DOHH2 (cell line): ENCODE data around the gene PTPRH.
"Not testable (repeated sequence)": the region's sequence is repeated elsewhere in the genome, so short reads cannot be mapped to it uniquely, and the experiment has no call there.

Experiments
- H3F3A ChIP-seq: fragments of 200-600 bp; sonication (generic), shearing (Covaris generic); 2 replicates; pipeline ENCODE4 v1.6.0; 2016; ENCODE audit warnings: antibody characterized with exemption, mild to moderate bottlenecking; ENCODE audit not compliant: control insufficient read depth, insufficient read depth
- H3K27ac ChIP-seq: fragments of 200-600 bp; sonication (generic); 2 replicates; pipeline ENCODE4 v1.5.1; 2014; ENCODE audit warnings: low read depth, mild to moderate bottlenecking, low read length, moderate library complexity
- H3K27me3 ChIP-seq: fragments of 200-600 bp; sonication (generic); 2 replicates; pipeline ENCODE4 v1.6.1; 2014; ENCODE audit warnings: mild to moderate bottlenecking, low read length, mixed read lengths; ENCODE audit not compliant: control insufficient read depth
- H3K36me3 ChIP-seq: fragments of 200-600 bp; sonication (generic); 2 replicates; pipeline ENCODE4 v1.6.1; 2014; ENCODE audit warnings: mild to moderate bottlenecking, low read length, moderate library complexity, mixed read lengths; ENCODE audit not compliant: control insufficient read depth
- H3K4me1 ChIP-seq: fragments of 200-600 bp; sonication (generic); 2 replicates; pipeline ENCODE4 v1.6.1; 2014; ENCODE audit warnings: mild to moderate bottlenecking, low read length, mixed read lengths; ENCODE audit not compliant: control insufficient read depth
- H3K4me2 ChIP-seq: fragments of 200-600 bp; sonication (generic); 2 replicates; pipeline ENCODE4 v1.6.0; 2014; ENCODE audit warnings: mild to moderate bottlenecking, low read length, moderate library complexity
- H3K4me3 ChIP-seq: fragments of 200-600 bp; sonication (generic); 2 replicates; pipeline ENCODE4 v1.5.1; 2014; ENCODE audit warnings: mild to moderate bottlenecking, low read length, mixed read lengths
- H3K79me2 ChIP-seq: fragments of 200-600 bp; sonication (generic); 2 replicates; pipeline ENCODE4 v1.6.1; 2014; ENCODE audit warnings: mild to moderate bottlenecking, low read length, mixed read lengths; ENCODE audit not compliant: control insufficient read depth
- H3K9me2 ChIP-seq: fragments of 200-600 bp; sonication (generic); replicated peaks from 2 replicates; pipeline ENCODE4 v1.6.1; 2014; ENCODE audit warnings: mild to moderate bottlenecking, low read length, mixed read lengths; ENCODE audit not compliant: control insufficient read depth
- H3K9me3 ChIP-seq: fragments of 200-600 bp; sonication (generic); 2 replicates; pipeline ENCODE4 v1.6.1; 2014; ENCODE audit warnings: antibody characterized with exemption, low read length, mixed read lengths; ENCODE audit not compliant: control insufficient read depth, insufficient read depth
- H4K20me1 ChIP-seq: fragments of 200-600 bp; sonication (generic); 2 replicates; pipeline ENCODE4 v1.6.0; 2014; ENCODE audit warnings: low read depth, mild to moderate bottlenecking, antibody characterized with exemption, low read length, moderate library complexity; ENCODE audit not compliant: control insufficient read depth, insufficient read depth
- CTCF ChIP-seq: fragments of 200-600 bp; sonication (generic); IDR thresholded peaks from one replicate; pipeline ENCODE4 v1.5.1; 2014; ENCODE audit warnings: antibody characterized with exemption, mild to moderate bottlenecking, low read depth, low read length; ENCODE audit not compliant: poor library complexity, severe bottlenecking
- EZH2phosphoT487 ChIP-seq: fragments of 200-600 bp; sonication (generic); IDR thresholded peaks from 2 replicates; pipeline ENCODE4 v1.6.1; 2017; ENCODE audit warnings: borderline replicate concordance, mild to moderate bottlenecking, antibody characterized with exemption, low read length, moderate library complexity, mixed read lengths

The PTPRH gene

GRCh38 chr19:55209693-55210472 is 582 bp upstream of the PTPRH start:
- Histone ChIP-seq H3K27me3 (peaks cover 2% of the 10 kb centered on the region; the same call in 1 of the 2 replicates), H3F3A (no peaks in the 10 kb centered on the region), H3K79me2 (no peaks in the 10 kb centered on the region), H3K4me1 (peaks cover 9% of the 10 kb centered on the region), H3K9me3 (no peaks in the 10 kb centered on the region), H3K4me3 (no peak overlapping the region), H3K9me2 (no peaks in the 10 kb centered on the region), H3K36me3 (no peaks in the 10 kb centered on the region), H3K4me2 (no peak overlapping the region), H4K20me1 (no peaks in the 10 kb centered on the region), H3K27ac (no peak overlapping the region)
- no peak for TF ChIP-seq EZH2phosphoT487
- no peak for TF ChIP-seq CTCF

GRCh38 chr19:55206664-55207500 is 2.4 kb downstream of the PTPRH start:
- H3K4me1 ChIP-seq = peaks cover 9% of the 10 kb centered on the region
- no peaks in the 10 kb centered on the region for H3K9me3 ChIP-seq
- H3F3A ChIP-seq = no peaks in the 10 kb centered on the region
- H3K79me2 ChIP-seq = no peaks in the 10 kb centered on the region
- H3K4me2 ChIP-seq = no peak overlapping the region
- H3K9me2 ChIP-seq = no peaks in the 10 kb centered on the region
- peaks cover 2% of the 10 kb centered on the region; the same call in 1 of the 2 replicates for H3K27me3 ChIP-seq
- TF ChIP-seq EZH2phosphoT487 = no peak
- no peak for TF ChIP-seq CTCF
- no peaks in the 10 kb centered on the region for H4K20me1 ChIP-seq
- no peak overlapping the region for H3K27ac ChIP-seq
- H3K36me3 ChIP-seq = no peaks in the 10 kb centered on the region
- H3K4me3 ChIP-seq = no peak overlapping the region

DNA sequence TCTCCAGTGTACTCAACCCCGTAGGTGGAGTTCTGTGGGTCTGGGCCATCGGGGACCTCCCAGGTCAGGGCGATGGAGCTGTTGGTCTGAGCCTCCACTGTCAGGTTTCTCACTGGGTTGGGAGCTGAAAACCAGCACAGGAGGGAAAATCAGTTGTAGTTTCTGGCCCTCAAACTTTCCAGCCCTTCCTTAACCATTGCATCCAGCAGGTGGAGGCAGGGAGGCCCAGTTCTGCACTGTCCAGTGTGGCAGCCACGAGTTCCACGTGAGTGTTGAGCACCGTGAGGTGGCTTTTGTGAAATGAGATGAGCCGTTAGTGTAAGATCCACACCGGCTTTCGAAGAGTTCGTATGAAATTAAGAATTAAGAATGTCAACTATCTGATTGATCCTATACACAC is 7.1 kb downstream of the PTPRH start:
- not testable (repeated sequence) for H3K4me3 ChIP-seq, H3K27me3 ChIP-seq, H3K9me3 ChIP-seq, H3K9me2 ChIP-seq, H3F3A ChIP-seq, H3K4me2 ChIP-seq, H3K4me1 ChIP-seq, H4K20me1 ChIP-seq, H3K27ac ChIP-seq, H3K36me3 ChIP-seq, H3K79me2 ChIP-seq
- peak; percentile 14 for TF ChIP-seq CTCF
